COLO668 (cell line): ENCODE results near the gene SEMA3C.

Experiments used
- DNase-seq: peaks from one replicate; lab custom pipeline; 2025; ENCODE audit not compliant: unreplicated experiment; lab: John Stamatoyannopoulos, UW

The SEMA3C gene

GRCh38 chr7:80858141-80858903 is 60.5 kb downstream of the SEMA3C start:
- no peak for DNase-seq

GRCh38 chr7:80856769-80857168 is 62.1 kb downstream of the SEMA3C start:
- DNase-seq: no peak

GRCh38 chr7:80851896-80852476 is 66.9 kb downstream of the SEMA3C start:
- DNase-seq: no peak

- DNase-seq: no peak
Observed at GRCh38 chr7:80848841-80849240, 70.0 kb downstream of the SEMA3C start.

- no peak for DNase-seq
Observed at GRCh38 chr7:80847895-80848294, 71.0 kb downstream of the SEMA3C start.

- no peak for DNase-seq
Observed at GRCh38 chr7:80847027-80847426, 71.8 kb downstream of the SEMA3C start.

- no peak for DNase-seq
Observed at GRCh38 chr7:80844916-80845315, 73.9 kb downstream of the SEMA3C start.

- DNase-seq: no peak
Observed at GRCh38 chr7:80843018-80843677, 75.7 kb downstream of the SEMA3C start.

- no peak for DNase-seq
Observed at GRCh38 chr7:80842022-80842790, 76.6 kb downstream of the SEMA3C start.

- no peak for DNase-seq
Observed at GRCh38 chr7:80841423-80841955, 77.4 kb downstream of the SEMA3C start.

GRCh38 chr7:80840681-80841080 is 78.2 kb downstream of the SEMA3C start:
- DNase-seq: no peak

- DNase-seq: no peak
Observed at GRCh38 chr7:80839855-80840254, 79.0 kb downstream of the SEMA3C start.

GRCh38 chr7:80838643-80839042 is 80.2 kb downstream of the SEMA3C start:
- no peak for DNase-seq

GRCh38 chr7:80837345-80837744 is 81.5 kb downstream of the SEMA3C start:
- DNase-seq: no peak

GRCh38 chr7:80835251-80835650 is 83.6 kb downstream of the SEMA3C start:
- no peak for DNase-seq

GRCh38 chr7:80833289-80834268 is 85.3 kb downstream of the SEMA3C start:
- no peak for DNase-seq

- no peak for DNase-seq
Observed at GRCh38 chr7:80832006-80832405, 86.8 kb downstream of the SEMA3C start.

- no peak for DNase-seq
Observed at GRCh38 chr7:80830584-80831285, 88.1 kb downstream of the SEMA3C start.

GRCh38 chr7:80830010-80830409 is 88.8 kb downstream of the SEMA3C start:
- DNase-seq: no peak
